Measurements from ENCODE around the gene N4BP2L1.

N4BP2L1 gene

GRCh38 chr13:32446220-32446619, 18.3 kb upstream of the N4BP2L1 start:
- Mint-ChIP-seq H3K9me3 (peaks cover 5% of the 10 kb centered on the region), H3K4me1 (peaks cover 18% of the 10 kb centered on the region), H3K27me3 (ENCODE audit: low read depth, poor library complexity) (no peaks in the 10 kb centered on the region), H3K36me3 (ENCODE audit: low read depth) (peaks cover 10% of the 10 kb centered on the region), H3K4me3 (no peak overlapping the region), H3K27ac (no peak overlapping the region)
- no peak for TF ChIP-seq CTCF (IDR thresholded peaks at IDR 0.05)
- no peak for DNase-seq

DNA sequence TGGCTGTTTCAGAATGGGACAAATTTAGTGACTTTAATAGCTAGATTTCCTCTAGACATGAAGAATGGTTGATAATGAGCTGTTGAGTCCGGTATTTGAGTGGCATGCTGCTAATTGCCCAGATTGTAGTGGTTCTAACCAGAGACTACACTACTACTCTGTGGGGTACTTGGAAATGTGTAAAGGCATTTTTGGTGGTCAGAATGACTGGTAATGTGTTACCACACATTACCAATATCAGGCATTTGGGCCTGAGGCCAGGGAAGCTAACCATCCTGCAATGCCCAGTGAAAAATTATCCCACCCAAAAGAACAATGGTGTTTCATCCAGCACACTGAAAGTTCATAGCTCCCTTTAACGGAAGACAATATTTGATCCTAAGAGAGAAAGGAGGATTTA, 17.5 kb upstream of the N4BP2L1 start:
- Mint-ChIP-seq H3K4me1 (peaks cover 18% of the 10 kb centered on the region), H3K27me3 (ENCODE audit: low read depth, poor library complexity) (no peaks in the 10 kb centered on the region), H3K27ac (no peak overlapping the region), H3K9me3 (no peaks in the 10 kb centered on the region), H3K4me3 (no peak overlapping the region), H3K36me3 (ENCODE audit: low read depth) (peaks cover 4% of the 10 kb centered on the region)
- TF ChIP-seq CTCF (IDR thresholded peaks at IDR 0.05) = no peak
- DNase-seq = no peak

GRCh38 chr13:32443111-32443510, 15.2 kb upstream of the N4BP2L1 start:
- no peak for TF ChIP-seq CTCF (IDR thresholded peaks at IDR 0.05)
- Mint-ChIP-seq H3K4me3 (no peak overlapping the region), H3K4me1 (peaks cover 12% of the 10 kb centered on the region), H3K27me3 (ENCODE audit: low read depth, poor library complexity) (no peaks in the 10 kb centered on the region), H3K36me3 (ENCODE audit: low read depth) (peaks cover 4% of the 10 kb centered on the region), H3K27ac (no peak overlapping the region), H3K9me3 (no peaks in the 10 kb centered on the region)
- no peak for DNase-seq

- H3K27ac Mint-ChIP-seq = no peak overlapping the region
- no peak overlapping the region for H3K4me3 Mint-ChIP-seq
- peaks cover 9% of the 10 kb centered on the region for H3K36me3 Mint-ChIP-seq (ENCODE audit: low read depth)
- TF ChIP-seq CTCF (IDR thresholded peaks at IDR 0.05) = no peak
- no peak for DNase-seq
- H3K27me3 Mint-ChIP-seq (ENCODE audit: low read depth, poor library complexity) = no peaks in the 10 kb centered on the region
- no peaks in the 10 kb centered on the region for H3K9me3 Mint-ChIP-seq
- H3K4me1 Mint-ChIP-seq = no peaks in the 10 kb centered on the region
Measured at GRCh38 chr13:32438871-32439270, 10.9 kb upstream of the N4BP2L1 start.

GRCh38 chr13:32432856-32433255, 4.9 kb upstream of the N4BP2L1 start:
- no peak for DNase-seq
- no peak overlapping the region for H3K4me3 Mint-ChIP-seq
- no peaks in the 10 kb centered on the region for H3K9me3 Mint-ChIP-seq
- no peak overlapping the region for H3K27ac Mint-ChIP-seq
- peaks cover 25% of the 10 kb centered on the region for H3K4me1 Mint-ChIP-seq
- H3K36me3 Mint-ChIP-seq (ENCODE audit: low read depth) = peaks cover 17% of the 10 kb centered on the region
- TF ChIP-seq CTCF (IDR thresholded peaks at IDR 0.05) = no peak
- H3K27me3 Mint-ChIP-seq (ENCODE audit: low read depth, poor library complexity) = no peaks in the 10 kb centered on the region

- Mint-ChIP-seq H3K4me1 (peaks cover 31% of the 10 kb centered on the region), H3K27me3 (ENCODE audit: low read depth, poor library complexity) (peaks cover 3% of the 10 kb centered on the region), H3K27ac (no peak overlapping the region), H3K36me3 (ENCODE audit: low read depth) (peaks cover 18% of the 10 kb centered on the region), H3K4me3 (no peak overlapping the region), H3K9me3 (no peaks in the 10 kb centered on the region)
- TF ChIP-seq CTCF (IDR thresholded peaks at IDR 0.05) = no peak
- DNase-seq = no peak
Measured at GRCh38 chr13:32431361-32431760, 3.4 kb upstream of the N4BP2L1 start.
